Cardiac muscle cell (in vitro differentiated cells and primary cell): ENCODE measurements around the gene ITPR2. TPM values are rescaled to one million over a fixed set of nuclear protein-coding genes. Genes with fewer than 3 reads are reported as not detected.

Experiments
- DNase-seq, 2 donors: peaks; one replicate each; pipeline versions ENCODE4 v3.0.0 to v3.0.0-alpha.2; 2010 to 2017; ENCODE audit warnings: low read depth in 1 of 2, low spot score in 1 of 2
- H3K27ac ChIP-seq: fragments of 200-600 bp; sonication (generic); 2 replicates; pipeline ENCODE4 v1.5.1; 2016
- H3K27me3 ChIP-seq: fragments of 200-600 bp; sonication (generic); 2 replicates; pipeline ENCODE4 v1.6.0; 2016; ENCODE audit warnings: control low read depth
- H3K36me3 ChIP-seq: fragments of 200-600 bp; sonication (generic); 2 replicates; pipeline ENCODE4 v1.5.1; 2016; ENCODE audit warnings: control low read depth
- H3K4me1 ChIP-seq: fragments of 200-600 bp; sonication (generic); 2 replicates; pipeline ENCODE4 v1.8.1; 2017; ENCODE audit warnings: low read depth, mild to moderate bottlenecking, mixed run types
- H3K4me3 ChIP-seq: fragments of 200-600 bp; sonication (generic); 2 replicates; pipeline ENCODE4 v1.5.1; 2016; ENCODE audit warnings: mild to moderate bottlenecking
- H3K9me3 ChIP-seq: fragments of 200-600 bp; sonication (generic); 2 replicates; pipeline ENCODE4 v1.5.1; 2017; ENCODE audit warnings: low read depth, mild to moderate bottlenecking, control low read depth
- polyA plus RNA-seq: library from polyadenylated mRNA; unstranded; fragments of >200 nt; fragmentation: Nextera tagmentation; extraction: Ambion mirVana; gene quantifications from 2 replicates; pipeline ENCODE4 v1.2.1, GENCODE V29; 2016
- total RNA-seq: library from RNA; depleted of rRNA; stranded (reverse); fragments of >200 nt; gene quantifications from 2 replicates; pipeline ENCODE4 v1.2.3, GENCODE V29; 2016
- TF ChIP-seq, protein P1 (sequence below): IDR thresholded peaks from 2 replicates; pipeline ENCODE4 v1.5.1; 2012; ENCODE audit warnings: low read depth, mild to moderate bottlenecking, low read length

ITPR2 gene
- total and polyA plus RNA-seq, 2 experiments from 2014 or later: 4.8 to 5.1 TPM

DNA sequence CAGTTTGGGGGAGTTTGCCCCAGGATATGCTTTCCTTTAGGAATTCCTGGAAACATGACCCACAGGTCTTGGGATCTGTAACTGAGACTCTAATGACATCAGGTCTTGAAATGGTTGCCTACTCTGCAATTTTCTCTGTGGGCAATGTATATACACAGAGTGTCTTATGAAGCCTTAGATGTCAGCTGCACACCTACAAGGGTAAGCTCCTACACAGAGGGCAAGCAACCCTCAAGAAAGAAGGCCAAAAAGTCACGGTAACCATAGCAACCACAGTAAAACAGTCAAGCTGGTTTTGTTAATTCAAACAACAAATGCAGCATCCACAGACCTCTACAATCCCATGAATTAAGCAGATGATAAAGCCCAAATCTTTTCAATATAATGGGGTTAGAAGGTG is 344.6 kb downstream of the ITPR2 start:
- H3K4me1 ChIP-seq: no peaks in the 10 kb centered on the region
- DNase-seq: no peak

DNA sequence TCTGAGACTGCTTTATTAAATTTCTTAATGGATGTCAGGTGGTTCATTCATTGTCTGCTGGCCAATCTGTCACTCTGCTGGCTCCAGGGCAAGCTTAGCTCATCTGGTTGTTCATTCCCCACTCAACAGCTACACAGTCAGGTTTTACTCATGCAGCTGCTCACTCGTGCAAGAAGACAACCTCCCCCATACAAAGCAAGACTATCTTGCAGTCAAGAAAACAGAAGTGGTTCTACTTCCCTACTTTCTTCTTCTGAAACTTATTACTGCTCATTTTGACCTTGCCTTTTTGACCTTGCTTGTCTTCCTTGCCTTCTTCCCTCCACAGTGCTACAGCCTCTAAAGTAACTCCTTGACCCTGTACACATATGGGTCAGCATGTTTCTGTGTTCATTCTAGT is 359.7 kb downstream of the ITPR2 start:
- H3K4me3 ChIP-seq: no peak overlapping the region
- H3K27ac ChIP-seq: no peak overlapping the region
- H3K9me3 ChIP-seq: no peaks in the 10 kb centered on the region
- TF ChIP-seq, protein P1, sequence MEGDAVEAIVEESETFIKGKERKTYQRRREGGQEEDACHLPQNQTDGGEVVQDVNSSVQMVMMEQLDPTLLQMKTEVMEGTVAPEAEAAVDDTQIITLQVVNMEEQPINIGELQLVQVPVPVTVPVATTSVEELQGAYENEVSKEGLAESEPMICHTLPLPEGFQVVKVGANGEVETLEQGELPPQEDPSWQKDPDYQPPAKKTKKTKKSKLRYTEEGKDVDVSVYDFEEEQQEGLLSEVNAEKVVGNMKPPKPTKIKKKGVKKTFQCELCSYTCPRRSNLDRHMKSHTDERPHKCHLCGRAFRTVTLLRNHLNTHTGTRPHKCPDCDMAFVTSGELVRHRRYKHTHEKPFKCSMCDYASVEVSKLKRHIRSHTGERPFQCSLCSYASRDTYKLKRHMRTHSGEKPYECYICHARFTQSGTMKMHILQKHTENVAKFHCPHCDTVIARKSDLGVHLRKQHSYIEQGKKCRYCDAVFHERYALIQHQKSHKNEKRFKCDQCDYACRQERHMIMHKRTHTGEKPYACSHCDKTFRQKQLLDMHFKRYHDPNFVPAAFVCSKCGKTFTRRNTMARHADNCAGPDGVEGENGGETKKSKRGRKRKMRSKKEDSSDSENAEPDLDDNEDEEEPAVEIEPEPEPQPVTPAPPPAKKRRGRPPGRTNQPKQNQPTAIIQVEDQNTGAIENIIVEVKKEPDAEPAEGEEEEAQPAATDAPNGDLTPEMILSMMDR: no peak
- H3K36me3 ChIP-seq: no peaks in the 10 kb centered on the region
- H3K27me3 ChIP-seq: no peaks in the 10 kb centered on the region
- H3K4me1 ChIP-seq: no peaks in the 10 kb centered on the region
- no peak for DNase-seq

More for the DNA sequence above, 344.6 kb downstream of the ITPR2 start:
- Histone ChIP-seq H3K27me3 (no peaks in the 10 kb centered on the region), H3K9me3 (no peaks in the 10 kb centered on the region), H3K36me3 (no peaks in the 10 kb centered on the region), H3K27ac (no peak overlapping the region), H3K4me3 (no peak overlapping the region)
- TF ChIP-seq, protein P1: no peak

DNA sequence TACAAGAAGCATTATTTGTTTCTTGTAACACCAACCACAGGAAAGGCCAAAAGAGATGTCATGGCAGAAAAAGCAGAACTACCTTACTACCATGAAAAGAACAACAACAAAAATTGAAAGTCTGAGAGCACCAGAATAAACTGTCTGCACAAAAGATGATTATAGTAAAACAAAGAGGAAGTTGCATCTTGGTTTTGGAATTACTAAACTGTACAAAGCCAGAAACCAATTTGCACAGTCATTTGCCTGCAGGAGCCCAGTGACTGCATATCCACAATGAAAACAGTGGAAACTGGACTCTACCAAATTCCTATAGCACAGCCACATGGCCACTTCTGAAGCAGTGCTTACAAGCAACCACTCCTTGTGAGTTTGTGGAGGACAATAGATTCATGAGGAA is 361.4 kb downstream of the ITPR2 start:
- no peaks in the 10 kb centered on the region for H3K36me3 ChIP-seq
- TF ChIP-seq, protein P1: no peak
- no peak overlapping the region for H3K4me3 ChIP-seq
- no peaks in the 10 kb centered on the region for H3K27me3 ChIP-seq
- H3K27ac ChIP-seq: no peak overlapping the region
- no peaks in the 10 kb centered on the region for H3K4me1 ChIP-seq
- no peaks in the 10 kb centered on the region for H3K9me3 ChIP-seq
- DNase-seq: peak in 1 of 2 donors; percentile 11

DNA sequence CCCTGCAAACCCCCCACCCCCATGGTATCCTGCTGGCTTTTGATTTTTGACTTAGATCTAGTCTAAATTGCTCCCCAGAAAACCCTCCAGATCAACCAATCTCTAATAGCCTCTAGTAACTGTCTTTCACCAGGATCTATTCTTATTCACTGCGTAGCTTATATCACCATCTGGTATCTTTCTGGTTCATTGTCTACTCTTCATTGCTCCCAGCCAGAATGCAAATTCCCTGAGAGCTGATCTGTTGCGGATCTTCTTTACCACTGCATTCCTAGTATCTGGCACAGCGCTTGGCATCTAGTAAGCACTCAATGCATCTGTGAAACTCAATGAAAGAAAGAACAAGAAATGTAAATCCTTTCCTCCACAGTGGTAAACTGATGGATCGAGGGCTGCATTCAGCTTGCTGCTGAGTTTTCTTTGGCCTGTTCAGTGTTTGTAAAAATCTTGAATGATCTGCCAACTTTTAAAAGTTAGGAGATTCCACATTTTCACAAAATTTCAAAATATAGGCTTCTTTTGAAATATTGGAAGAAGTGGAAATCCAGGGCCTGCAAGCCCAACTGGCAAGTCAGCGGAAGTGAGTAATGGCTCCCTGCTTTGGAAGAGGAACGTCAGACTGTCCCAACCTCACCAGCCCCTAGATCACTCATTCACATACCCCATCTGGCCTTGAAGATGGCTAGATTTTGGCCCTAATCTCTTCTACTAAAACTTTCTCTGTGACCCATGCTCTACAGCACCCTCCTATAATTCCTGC is 363.4 kb downstream of the ITPR2 start:
- TF ChIP-seq, protein P1: no peak
- no peak for DNase-seq
- no peaks in the 10 kb centered on the region for H3K36me3 ChIP-seq
- H3K27ac ChIP-seq: no peak overlapping the region
- no peak overlapping the region for H3K4me3 ChIP-seq
- no peaks in the 10 kb centered on the region for H3K9me3 ChIP-seq
- no peaks in the 10 kb centered on the region for H3K27me3 ChIP-seq
- no peaks in the 10 kb centered on the region for H3K4me1 ChIP-seq

DNA sequence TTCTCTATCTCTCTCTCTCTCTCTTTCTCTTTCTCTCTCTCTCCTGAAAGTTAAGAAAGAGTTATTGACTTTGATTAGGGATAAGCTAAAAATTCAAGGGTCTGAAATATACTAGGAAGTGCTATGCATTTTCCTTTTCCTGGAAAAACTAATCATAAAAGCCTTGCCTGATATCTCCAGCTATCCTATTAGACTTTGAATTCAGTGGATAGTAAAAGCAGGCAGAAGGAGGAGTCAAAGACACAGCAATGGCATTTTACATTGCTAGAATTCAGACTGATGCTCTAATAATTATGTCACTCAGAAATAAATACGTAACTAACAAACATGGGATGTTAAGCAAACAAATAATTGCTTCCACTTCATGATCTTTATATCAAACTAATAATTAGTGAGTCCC is 365.6 kb downstream of the ITPR2 start:
- no peaks in the 10 kb centered on the region for H3K9me3 ChIP-seq
- no peak for DNase-seq
- no peaks in the 10 kb centered on the region for H3K4me1 ChIP-seq
- H3K27ac ChIP-seq: no peak overlapping the region
- H3K27me3 ChIP-seq: no peaks in the 10 kb centered on the region
- H3K36me3 ChIP-seq: no peaks in the 10 kb centered on the region
- TF ChIP-seq, protein P1: no peak
- no peak overlapping the region for H3K4me3 ChIP-seq
